Stimulated activated CD8-positive, alpha-beta memory T cell treated with anti-CD3 and anti-CD28 coated beads, Interleukin-2, amount 100 ng/mL, for 1 hour (primary cell): ENCODE results near the gene MAPKAPK3.
A peak's percentile ranks its signal among the peaks of the same experiment; 100 is the strongest.

ENCODE experiments used
- DNase-seq, 2 donors: peaks; one replicate each; pipeline ENCODE4 v3.0.0-alpha.2; 2020; ENCODE audit warnings: low read depth in 2 of 2

Gene MAPKAPK3

DNA sequence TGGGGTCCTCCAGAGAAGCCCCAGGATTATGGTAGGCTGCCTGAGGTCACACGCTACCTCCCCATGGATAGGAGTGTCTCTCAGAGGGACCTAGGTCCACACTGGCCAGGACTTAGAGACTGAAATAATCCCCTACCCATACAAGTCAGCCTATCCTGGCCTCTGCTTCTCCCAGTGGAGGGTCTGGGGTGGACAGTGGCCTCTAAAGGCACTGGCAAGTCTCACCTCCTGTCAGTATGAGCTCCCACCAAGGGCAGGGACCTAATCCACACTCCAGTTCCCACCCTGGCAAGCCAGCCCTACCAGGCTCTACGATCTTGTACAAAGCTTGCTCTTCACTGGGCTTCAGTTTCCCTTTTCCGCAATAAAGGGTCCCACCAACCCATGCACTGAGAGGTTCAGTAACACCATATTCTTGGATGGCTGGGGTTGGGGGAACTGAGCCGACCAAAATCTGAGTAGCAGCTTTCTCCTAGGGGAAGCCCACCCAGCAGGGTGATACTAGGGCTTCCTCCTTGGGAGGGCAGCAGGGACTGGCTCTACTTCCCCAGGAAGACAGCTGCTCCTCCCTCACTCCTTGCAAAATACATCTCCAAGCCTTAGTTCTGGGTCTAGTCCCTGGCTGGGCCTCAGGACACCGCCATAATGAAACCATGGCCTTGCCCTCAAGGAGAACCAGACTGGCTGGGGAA, 7.7 kb upstream of the MAPKAPK3 start:
- no peak for DNase-seq

- no peak for DNase-seq
These were observed 7.2 kb upstream of the MAPKAPK3 start for GRCh38 chr3:50609763-50610085.

GRCh38 chr3:50610181-50610971, 6.6 kb upstream of the MAPKAPK3 start:
- DNase-seq: no peak

DNA sequence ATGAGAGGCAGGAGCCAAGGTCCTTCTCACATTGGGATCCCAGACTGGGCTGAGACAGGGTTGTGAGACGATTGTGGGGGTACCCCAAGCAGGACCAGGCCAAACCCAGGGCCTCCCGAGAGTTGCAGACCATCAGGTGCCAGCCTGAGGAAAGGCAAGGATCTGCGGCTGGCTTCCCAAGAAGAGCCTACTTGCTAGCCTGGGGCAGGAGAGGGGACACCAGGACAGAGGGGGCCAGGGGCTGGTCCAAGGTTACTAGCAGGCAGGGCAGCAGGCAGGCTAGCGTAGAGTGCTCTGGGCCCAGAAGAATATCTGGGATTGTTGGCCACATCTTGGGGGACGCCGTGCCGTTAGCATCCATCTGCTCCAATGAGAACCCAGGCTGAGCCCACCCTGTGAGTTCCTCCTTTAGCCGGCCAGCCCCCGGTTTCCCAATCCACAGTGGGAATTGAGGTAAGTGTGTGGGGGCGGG, 5.9 kb upstream of the MAPKAPK3 start:
- no peak for DNase-seq

DNA sequence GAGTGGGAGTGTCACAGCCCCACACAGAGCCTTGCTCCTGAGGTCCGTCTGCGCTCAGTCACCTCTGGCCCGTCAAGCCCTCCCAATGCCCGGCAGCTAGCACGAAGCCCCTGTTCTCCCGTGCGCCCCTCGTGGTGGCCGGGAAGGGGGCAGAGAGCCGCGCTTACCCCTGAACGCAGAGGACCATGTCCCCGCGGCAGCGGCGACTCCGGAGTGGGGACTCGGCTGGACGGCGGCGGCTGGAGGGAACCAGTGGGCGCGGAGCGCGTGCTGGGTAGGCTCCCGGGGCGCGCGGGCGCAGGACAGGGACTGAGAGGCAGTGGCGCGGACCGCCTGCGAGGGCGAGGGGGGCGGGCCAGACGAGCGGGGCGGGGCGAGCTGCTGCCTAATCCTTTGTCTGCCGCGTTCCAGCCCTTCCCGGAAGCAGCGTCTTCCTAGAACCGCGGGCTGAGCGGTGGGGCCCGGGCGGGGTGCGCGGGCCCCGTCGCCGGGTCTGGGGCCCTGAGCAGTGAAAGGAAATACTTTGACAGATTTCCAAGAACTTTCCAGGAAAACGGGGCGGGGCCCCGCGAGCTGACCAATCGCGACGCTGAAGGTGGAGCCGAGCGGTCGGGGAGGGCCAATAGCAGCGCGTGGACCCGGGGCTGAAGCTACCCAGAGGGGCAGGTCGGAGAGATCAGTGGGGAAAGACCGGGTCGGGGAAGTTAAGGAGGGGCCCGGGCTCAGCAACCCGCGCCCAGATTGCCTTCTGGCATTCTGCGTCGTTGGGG, 5.3 kb upstream of the MAPKAPK3 start, which contains the start of gene CISH:
TSS of gene CISH (minus strand) at position 311 of the 770 bp plus-strand sequence. CDS start at position 187, 124 bp downstream.
- DNase-seq: peak; percentile 93 to 96

GRCh38 chr3:50612234-50612882, 4.6 kb upstream of the MAPKAPK3 start:
- DNase-seq: no peak

DNA sequence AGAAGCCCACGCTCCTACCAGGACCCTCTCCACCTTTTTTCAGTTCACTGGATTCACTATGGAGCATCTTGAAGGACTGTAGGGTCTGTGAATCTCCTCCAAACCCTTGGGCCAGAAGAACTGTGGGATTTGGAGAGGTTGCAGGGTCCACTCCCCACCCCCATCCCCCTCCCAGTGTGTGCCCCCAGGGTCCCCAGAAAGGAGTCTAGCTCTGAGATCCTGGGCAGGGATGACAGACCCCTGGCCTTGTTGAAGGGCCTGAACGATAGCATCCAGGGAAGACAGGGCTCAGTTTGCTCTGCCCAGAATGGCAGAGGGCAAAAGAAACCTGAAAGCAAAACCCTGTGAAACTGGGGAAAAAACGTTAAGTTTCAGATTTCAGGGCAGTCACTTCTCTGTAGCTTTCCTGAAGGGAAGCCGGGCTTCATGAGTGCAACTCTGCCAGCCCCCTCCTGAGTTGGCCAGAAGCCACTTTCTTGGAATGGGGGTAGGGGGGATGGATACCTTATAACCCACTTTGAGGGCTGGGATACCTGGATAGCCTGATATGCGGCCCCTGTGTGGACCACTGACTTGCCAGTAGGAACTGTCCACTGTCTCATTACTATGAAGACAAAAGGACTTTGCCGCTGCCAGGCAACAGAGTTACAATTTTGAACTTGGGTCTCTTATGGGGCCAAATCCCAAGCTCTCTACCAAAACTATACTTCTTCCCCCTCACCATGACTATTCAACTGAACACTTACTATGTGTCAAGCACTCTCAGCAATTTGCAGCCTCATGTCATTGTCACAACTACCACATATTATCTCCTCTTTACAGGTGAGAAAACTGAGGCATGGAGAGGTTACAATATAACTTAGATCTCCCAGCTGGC, 3.7 kb upstream of the MAPKAPK3 start:
- no peak for DNase-seq

DNA sequence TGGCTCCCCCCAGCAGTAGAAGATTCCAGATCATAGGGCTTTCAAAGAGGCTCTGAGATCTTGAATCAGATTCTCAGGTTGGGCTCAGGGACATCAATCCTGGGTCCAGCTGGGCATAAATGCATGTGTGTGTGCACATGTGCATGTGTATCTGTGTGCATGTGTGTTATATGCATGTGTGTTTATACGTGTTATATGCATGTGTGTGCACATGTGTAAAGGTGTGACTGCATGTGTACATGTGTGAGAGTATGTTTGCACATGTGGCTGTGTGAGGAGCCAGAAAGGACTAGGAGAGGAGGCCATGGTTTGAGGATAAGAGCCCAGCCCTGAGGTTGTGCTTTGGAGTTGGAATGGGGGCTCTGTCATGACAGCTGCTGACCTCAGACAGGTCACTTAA, 1.8 kb upstream of the MAPKAPK3 start:
- DNase-seq: no peak

- DNase-seq: peak; percentile 67 to 70
These were observed 765 bp upstream of the MAPKAPK3 start for GRCh38 chr3:50616003-50616769.

GRCh38 chr3:50616770-50617095, 218 bp upstream of the MAPKAPK3 start:
- DNase-seq: peak; percentile 93 to 94

- DNase-seq: no peak
These were observed 1.0 kb downstream of the MAPKAPK3 start for GRCh38 chr3:50617911-50618481.

DNA sequence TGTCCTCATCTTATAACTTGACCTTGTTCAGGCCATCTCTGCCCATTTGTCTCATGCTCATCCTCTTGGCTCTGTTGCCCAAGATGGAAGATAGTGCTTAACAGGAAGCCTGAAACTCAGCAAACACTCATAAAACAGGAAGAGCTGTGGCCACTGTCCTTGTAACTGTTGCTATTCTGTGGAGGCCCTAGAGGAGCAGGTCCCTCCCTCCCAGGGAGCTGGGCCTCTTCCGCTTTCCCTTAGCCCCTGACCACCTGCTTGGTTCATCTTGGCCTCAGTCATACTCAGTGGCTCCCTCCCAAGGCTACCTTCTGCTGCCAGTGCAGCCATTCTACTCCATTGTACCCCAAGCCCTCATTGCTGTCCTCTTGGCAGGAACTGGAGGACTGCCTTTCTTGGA, 3.5 kb downstream of the MAPKAPK3 start:
- DNase-seq: no peak

- DNase-seq: no peak
These were observed 3.9 kb downstream of the MAPKAPK3 start for GRCh38 chr3:50620820-50621219.

DNA sequence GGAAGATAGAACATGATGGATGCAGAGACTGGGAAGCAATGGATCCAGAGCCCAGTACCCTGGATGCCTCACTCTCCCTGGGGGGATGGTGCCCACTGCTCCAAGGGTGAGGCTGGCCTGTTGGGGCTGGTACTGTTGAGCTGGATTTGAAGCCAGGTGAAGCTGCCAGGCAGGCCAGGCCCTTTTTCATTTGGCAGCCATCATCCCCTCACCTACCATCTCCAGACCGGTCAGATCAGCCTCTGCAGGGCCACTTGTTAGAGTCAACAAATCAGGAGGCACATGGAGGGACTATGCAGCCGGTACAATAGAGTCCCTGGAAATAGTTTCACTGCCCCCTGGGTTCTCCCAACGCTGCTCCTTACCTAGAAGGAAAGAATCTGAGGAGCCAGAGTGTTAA, 5.9 kb downstream of the MAPKAPK3 start:
- DNase-seq: no peak

DNA sequence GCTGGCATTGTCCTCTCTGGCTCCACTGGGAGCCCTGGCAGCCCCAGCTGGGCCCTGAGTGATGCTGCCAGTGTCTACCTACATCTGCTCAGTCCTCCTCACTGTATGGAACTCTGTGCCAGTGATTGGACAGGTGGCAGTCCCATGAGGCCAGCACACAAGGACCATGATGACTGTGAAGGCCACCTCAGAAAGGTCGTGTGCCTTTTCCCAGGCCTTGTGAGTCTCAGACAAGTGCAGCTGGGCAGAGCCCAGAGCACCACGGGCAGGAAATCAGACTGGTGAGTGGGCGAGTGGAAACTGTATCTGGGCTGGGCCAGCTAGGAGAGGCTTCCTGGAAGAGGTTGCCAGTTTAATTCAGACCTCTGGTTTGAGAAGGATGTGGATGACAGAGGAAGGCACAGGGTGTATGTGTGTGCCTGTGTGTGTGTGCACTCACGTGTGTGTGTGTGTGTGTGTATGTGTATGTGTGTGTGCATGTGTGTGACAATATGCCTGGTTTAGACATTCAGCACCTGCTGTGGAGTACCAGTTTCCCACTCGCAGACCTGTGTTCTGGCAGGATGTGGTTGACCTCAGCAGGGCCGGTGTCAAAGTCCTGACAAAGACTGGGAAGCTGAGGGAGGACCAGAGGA, 7.0 kb downstream of the MAPKAPK3 start:
- DNase-seq: no peak

DNA sequence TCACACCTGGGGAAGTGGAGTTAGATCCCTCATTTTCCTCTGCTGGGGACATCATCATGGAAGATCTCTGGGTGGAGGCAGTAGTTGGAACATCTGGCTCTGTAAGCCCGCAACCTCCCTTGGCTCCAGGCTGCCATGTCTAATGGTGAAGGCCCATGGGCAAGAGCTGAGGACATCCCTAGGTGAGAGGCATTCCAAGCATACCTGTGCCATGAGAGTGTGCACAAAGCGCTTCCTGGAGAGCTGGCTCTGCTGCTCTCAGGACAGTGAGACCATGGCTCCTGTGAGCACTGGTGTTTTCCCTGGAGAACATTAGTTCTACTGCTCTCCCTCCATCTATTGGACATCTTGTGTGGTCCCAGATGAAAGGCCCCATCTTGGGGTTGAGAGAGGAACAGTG, 7.7 kb downstream of the MAPKAPK3 start:
- no peak for DNase-seq

GRCh38 chr3:50625231-50626182, 8.6 kb downstream of the MAPKAPK3 start:
- DNase-seq: no peak

DNA sequence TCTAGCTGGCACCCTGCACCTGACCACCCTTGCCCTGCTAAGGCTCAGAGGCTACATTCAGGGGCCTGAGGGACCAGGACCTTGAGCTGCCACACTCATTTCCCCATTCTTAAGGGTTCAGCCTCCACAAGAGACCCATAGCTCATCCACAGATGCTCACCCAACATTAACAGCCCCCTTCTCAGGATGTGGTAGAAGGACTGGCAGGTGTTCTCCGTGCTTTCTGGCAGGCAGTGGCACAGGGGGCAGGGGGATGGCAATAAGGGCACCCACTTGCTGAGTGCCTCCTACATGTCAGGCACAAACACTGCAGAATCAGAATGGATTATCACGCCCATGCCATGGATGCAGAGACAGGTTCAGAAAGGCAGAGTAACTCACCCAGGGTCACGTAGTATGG, 9.4 kb downstream of the MAPKAPK3 start:
- no peak for DNase-seq
